ENCODE data around the gene NME5. TPM values are rescaled to one million over a fixed set of nuclear protein-coding genes. Genes with fewer than 3 reads are reported as not detected.

The NME5 gene
- total RNA-seq, 1 donor from 2014 or later: 17.0 TPM

GRCh38 chr5:138132543-138132942 lies 6.7 kb downstream of the NME5 start:
- no peak for DNase-seq (ENCODE audit: low spot score)

- DNase-seq (ENCODE audit: low spot score): no peak
These were observed 9.9 kb downstream of the NME5 start for GRCh38 chr5:138129347-138129746.

- DNase-seq (ENCODE audit: low spot score): no peak
These were observed 10.9 kb downstream of the NME5 start for GRCh38 chr5:138128334-138128733.

- DNase-seq (ENCODE audit: low spot score): no peak
These were observed 24.0 kb downstream of the NME5 start for GRCh38 chr5:138115254-138115653.

GRCh38 chr5:138111937-138112336 lies 27.3 kb downstream of the NME5 start:
- no peak for DNase-seq (ENCODE audit: low spot score)

GRCh38 chr5:138111181-138111580 lies 28.0 kb downstream of the NME5 start:
- no peak for DNase-seq (ENCODE audit: low spot score)

- DNase-seq (ENCODE audit: low spot score): no peak
These were observed 28.8 kb downstream of the NME5 start for GRCh38 chr5:138110266-138110963.

GRCh38 chr5:138109463-138110265 lies 29.6 kb downstream of the NME5 start:
- no peak for DNase-seq (ENCODE audit: low spot score)

GRCh38 chr5:138107213-138107612 lies 32.0 kb downstream of the NME5 start:
- no peak for DNase-seq (ENCODE audit: low spot score)

GRCh38 chr5:138105709-138106108 lies 33.5 kb downstream of the NME5 start:
- no peak for DNase-seq (ENCODE audit: low spot score)

GRCh38 chr5:138103319-138103637 lies 36.0 kb downstream of the NME5 start:
- DNase-seq (ENCODE audit: low spot score): no peak

- no peak for DNase-seq (ENCODE audit: low spot score)
These were observed 36.5 kb downstream of the NME5 start for GRCh38 chr5:138102454-138103318.

- no peak for DNase-seq (ENCODE audit: low spot score)
These were observed 42.0 kb downstream of the NME5 start for GRCh38 chr5:138096997-138097828.

- no peak for DNase-seq (ENCODE audit: low spot score)
These were observed 42.9 kb downstream of the NME5 start for GRCh38 chr5:138096363-138096762.

GRCh38 chr5:138095100-138095907 lies 43.9 kb downstream of the NME5 start:
- DNase-seq (ENCODE audit: low spot score): no peak

GRCh38 chr5:138093036-138093435 lies 46.2 kb downstream of the NME5 start:
- no peak for DNase-seq (ENCODE audit: low spot score)

- DNase-seq (ENCODE audit: low spot score): no peak
These were observed 46.9 kb downstream of the NME5 start for GRCh38 chr5:138092301-138092700.

GRCh38 chr5:138091685-138092084 lies 47.5 kb downstream of the NME5 start:
- no peak for DNase-seq (ENCODE audit: low spot score)

GRCh38 chr5:138083702-138084101 lies 55.5 kb downstream of the NME5 start, which contains the start of gene WNT8A:
Gene WNT8A, plus strand, starts transcription at chr5:138084033. Its CDS starts 95 bp downstream, at chr5:138084128.
- DNase-seq (ENCODE audit: low spot score): no peak

GRCh38 chr5:138082033-138082432 lies 57.2 kb downstream of the NME5 start:
- DNase-seq (ENCODE audit: low spot score): no peak
